Measurements from ENCODE around the gene CD58.

DNA sequence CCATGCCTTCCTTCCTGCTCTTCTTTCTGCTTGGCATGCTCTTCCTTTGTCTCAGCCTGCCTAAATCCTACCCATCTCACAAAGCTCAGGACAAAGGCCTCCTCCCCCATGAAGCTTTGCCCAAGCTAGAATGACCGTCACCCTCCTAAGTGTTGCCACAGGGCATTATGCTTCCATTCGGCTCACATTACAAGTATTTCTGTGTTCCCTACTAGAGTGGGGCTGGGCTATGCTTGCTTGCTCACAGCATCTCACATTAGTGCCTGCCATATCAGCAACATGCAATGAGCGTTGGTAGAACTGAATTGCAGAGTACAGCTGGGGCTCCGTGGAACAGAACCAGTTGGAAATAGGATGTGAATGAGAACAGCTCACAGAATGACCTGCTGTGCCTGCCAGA, 82.8 kb downstream of the CD58 start:
- TF ChIP-seq EZH2 (IDR thresholded peaks at IDR 0.05; ENCODE audit: low read length): no peak
- TF ChIP-seq, protein P1, sequence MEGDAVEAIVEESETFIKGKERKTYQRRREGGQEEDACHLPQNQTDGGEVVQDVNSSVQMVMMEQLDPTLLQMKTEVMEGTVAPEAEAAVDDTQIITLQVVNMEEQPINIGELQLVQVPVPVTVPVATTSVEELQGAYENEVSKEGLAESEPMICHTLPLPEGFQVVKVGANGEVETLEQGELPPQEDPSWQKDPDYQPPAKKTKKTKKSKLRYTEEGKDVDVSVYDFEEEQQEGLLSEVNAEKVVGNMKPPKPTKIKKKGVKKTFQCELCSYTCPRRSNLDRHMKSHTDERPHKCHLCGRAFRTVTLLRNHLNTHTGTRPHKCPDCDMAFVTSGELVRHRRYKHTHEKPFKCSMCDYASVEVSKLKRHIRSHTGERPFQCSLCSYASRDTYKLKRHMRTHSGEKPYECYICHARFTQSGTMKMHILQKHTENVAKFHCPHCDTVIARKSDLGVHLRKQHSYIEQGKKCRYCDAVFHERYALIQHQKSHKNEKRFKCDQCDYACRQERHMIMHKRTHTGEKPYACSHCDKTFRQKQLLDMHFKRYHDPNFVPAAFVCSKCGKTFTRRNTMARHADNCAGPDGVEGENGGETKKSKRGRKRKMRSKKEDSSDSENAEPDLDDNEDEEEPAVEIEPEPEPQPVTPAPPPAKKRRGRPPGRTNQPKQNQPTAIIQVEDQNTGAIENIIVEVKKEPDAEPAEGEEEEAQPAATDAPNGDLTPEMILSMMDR (optimal IDR thresholded peaks at IDR 0.05 in 1 of 3, IDR thresholded peaks at IDR 0.05 in 1 of 3, conservative IDR thresholded peaks at IDR 0.05 in 1 of 3; ENCODE audit: extremely low read depth in 1 of 3, insufficient read depth in 2 of 3, low read length in 3 of 3): no peak

Data from keratinocyte (primary cell).